Activated CD4-positive, CD25-positive, alpha-beta regulatory T cell treated with anti-CD3 and anti-CD28 coated beads, Interleukin-2, amount 50 U/mL, for 24 hours (primary cell): ENCODE measurements around the gene NFAM1.
A peak's percentile ranks its signal among the peaks of the same experiment; 100 is the strongest.

ENCODE experiments used
- ATAC-seq, 2 donors: fragments of 150-1000 bp; cut with Tn5 transposase; one replicate each; pipeline ENCODE4 v1.10.0; 2021; ENCODE audit warnings: mild to moderate bottlenecking in 1 of 2, moderate library complexity in 1 of 2

NFAM1 gene

DNA sequence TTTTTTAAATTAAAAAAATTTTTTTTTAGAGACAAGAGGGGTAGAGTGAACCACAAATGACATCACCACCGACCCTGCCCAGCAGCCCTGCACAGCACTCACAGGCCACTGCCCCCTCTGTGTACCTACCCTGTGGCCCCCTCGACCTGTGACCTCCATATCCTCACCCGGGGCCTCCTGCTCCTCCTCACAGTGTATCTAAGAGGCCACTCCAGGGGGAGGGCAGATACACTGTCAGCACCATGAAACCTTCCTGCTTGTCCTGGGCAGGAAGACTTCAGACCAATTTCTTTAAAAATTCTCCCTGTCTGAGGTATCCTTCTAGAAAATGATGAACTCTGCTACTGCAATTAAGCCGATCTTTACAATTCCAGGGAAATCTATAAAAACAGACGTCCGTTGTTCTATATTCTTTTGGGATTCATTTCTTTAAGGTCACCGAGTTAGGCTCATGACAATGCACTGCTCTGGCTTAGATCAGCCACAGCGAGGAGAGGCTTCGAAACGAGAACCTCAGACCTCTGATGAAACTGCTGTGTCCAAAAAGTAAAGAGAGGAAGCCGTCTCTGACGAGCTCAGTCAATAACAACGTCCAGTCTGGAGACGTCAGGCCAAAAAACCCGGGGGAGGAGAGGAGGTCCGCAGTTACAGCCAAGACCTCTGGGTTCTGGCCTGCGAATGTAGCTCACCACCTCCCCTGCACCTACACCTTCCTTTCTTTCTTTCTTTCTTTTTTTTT, 17.5 kb downstream of the NFAM1 start:
- ATAC-seq, result no peak

- ATAC-seq, result no peak
Observed at GRCh38 chr22:42414021-42414420, 18.2 kb downstream of the NFAM1 start.

DNA sequence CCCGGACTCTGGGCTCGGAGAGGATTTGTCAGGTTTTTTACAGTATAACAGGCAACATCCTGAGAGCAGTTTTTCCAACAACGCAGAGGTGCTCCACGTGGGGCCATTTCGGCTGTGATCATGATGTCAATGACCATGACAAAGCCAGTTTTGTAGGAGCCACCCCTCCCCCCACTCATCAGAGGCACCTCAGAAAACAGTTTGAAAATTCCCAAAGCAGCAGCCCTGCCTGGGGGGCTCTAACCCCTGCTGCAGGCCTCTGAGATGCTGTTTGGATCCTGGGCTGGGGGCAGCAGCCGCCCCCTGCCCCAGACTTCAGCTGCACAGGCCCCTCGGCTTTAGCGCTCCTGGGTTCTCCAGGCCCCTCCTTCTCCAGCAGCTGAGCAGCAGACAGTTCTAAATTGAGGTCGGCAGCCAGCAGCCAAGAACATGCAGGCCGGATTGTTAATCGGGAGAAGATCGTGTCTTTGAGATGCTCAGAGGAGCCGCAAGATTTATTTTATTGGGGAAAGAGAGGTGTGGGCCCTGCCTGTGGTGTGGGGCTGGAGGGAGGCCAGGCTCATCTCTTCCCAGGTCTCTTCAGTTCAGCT, 19.4 kb downstream of the NFAM1 start:
- no peak for ATAC-seq

DNA sequence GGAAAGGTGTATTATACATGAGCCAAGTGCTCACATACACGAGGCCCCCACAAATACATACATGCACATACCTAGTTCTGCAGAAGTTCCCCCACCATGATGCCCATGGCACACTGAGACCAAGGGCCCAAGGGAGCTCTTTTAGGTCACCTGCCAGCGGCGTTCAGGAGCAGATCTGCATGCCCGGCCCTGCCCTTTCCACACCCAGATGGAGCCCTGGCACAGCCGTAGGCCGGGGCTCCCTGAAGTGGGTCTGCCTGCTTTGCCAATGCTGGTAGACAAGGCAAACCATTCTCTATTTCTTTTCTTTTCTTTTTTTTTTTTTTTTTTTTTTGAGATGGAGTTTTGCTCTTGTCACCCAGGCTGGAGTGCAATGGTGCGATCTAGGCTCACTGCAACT, 21.5 kb downstream of the NFAM1 start:
- no peak for ATAC-seq

- peak in 1 of 2 donors; percentile 13 for ATAC-seq
Observed at GRCh38 chr22:42408810-42409529, 23.2 kb downstream of the NFAM1 start.

DNA sequence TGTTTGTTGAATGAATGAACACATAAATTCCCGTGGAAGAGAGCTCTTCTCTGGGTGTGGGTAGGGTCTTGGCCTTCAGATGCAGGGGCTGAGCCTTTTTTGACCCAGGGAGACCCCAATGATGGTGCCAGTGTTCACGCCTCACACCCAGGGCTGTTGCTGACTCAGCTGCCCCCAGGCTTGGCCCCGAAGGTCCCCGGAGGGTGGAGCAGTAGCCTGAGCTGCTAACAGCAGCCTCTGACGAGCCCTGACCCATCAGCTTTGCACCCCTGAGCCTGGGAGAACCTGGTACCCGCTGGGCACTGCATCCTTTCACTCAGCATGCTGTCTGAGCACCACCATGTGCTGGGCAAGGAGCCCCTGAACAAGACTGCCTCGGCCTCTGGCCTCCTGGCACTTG, 23.9 kb downstream of the NFAM1 start:
- no peak for ATAC-seq

GRCh38 chr22:42404266-42404665, 27.9 kb downstream of the NFAM1 start:
- ATAC-seq, result no peak

DNA sequence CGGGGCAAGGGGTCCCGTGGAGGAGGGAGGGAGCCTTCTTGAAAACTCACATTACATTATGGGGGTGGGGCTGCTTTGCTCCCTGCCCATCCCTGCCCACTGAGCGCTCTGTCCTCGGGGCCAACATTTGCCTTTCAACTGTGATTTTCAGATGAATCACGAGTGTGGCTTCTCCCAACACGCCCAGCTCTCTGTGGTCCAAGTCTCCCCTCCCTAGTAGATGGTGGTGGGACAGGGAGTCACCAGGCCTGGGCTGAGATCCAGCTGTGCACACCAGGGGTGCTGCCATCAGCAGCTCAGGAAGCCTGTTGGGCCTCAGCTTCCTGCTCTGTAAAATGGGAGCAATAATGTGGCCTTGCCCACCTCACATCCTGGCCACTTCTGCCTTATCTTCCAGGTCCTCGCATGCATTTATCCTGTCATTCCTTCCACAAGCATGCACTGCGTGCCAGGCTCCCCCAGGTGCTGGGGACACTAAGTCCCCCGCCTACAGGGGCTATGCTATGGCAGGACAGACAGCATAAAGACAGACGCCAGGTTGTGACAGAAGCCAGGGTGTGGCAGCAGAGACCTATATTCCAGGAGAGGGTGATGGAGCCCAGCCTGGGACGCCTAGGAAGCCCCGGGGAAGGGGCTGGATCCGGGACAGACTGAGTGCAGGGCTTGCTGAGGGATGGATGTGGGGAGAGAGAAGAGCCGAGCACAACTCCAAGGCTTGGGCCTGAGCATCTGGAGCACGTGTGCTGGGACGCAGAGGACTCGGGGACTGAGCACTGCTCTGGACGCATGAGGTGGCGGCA, 30.5 kb downstream of the NFAM1 start:
- ATAC-seq, result no peak

GRCh38 chr22:42400811-42401534, 31.2 kb downstream of the NFAM1 start:
- no peak for ATAC-seq

DNA sequence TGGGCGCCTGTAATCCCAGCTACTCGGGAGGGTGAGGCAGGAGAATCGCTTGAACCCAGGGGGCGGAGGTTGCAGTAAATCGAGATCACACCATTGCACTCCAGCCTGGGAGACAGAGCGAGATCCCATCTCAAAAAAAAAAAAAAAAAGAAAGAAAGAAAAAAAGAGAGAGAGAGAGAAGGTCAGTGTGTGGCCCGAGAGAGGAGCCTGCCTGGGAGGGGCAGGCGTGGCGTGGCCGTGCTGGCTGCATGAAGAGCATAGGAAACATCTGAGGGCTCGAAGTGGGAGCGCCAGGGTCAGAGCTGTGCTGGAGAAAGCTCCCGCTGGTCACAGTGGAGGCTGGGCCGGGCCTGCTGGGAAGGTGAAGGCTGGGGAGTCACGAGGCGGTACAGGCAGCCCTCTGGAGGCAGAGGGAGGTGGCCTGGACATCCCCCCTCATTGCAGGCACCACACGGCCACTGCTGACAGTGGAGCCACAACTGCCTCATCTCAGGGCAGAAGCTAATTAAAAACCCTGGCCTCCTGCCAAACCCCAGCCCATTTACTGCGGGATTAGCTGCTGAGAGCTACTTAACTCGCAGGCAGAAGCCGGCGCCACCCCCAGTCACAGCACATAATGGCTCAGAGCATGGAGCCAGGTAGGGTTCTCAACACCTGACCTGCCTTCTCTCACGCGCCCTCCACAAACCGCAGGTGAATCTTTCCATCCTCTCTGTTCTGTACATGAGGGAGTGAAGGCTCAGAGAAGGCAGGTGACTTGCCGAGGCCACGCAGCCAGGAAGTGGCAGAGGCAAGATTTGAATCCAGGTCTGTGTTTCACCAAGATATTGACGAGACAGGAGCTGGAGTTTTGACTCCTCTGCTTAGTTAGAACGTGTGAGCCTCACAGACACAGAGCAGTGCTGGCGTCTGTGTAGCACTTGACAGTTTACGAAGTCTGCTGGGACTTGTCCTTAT, 32.6 kb downstream of the NFAM1 start:
- no peak for ATAC-seq

GRCh38 chr22:42397332-42398249, 34.6 kb downstream of the NFAM1 start:
- peak; percentile 12 to 38 for ATAC-seq

GRCh38 chr22:42396621-42397331, 35.4 kb downstream of the NFAM1 start:
- peak in 1 of 2 donors; percentile 55 for ATAC-seq

DNA sequence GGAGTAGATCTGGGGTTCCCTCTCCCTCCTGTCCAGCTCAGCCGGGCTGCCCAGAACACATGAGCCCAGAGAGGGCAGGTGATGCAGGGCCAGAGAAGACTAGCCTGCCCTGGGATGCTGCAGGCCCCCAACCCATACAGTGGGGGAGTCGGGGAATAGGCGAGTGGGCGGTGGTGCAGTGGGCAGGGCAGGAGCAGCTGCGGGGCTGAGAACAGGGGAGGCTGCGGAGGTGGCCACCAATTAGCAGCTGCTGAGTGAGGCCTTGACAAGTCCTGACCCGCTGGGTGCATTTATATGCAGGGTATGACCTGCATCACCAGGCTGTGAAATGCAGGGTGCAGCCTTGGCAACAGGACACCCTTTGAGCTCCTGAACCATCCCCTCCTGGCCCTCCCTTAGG, 43.1 kb downstream of the NFAM1 start:
- ATAC-seq, result no peak

DNA sequence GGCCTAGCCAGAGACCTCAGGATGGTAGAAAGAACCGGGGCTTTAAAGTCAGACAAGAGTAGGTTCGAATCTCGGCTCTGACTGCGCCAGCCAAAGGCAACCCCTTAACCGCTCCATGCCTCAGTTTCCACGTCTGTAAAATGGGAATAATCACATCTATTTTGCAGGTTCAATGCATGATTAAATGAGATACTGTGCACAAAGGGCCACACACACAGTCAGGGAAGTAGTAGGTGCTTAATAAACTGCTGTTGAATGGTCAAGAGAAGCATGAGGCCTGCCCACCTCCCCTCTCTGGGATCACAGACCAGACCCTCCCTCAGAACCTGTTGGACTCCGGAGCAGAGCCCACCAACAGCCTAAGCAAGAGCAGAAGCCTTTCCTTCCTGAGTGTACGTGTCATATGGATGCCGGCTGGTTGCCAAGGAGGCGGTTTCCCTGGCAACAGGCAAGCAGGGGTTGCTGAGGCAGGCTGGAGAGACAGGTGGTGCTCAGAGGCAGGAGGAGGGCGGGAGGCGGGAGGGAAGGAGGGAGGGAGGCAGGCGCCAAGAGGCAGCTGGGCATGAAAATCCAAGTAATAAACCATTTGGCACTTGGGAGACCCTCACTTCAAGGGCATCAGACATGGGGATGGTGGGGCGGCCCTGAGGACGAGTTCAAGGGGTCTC, 43.9 kb downstream of the NFAM1 start:
- no peak for ATAC-seq

- no peak for ATAC-seq
Observed at GRCh38 chr22:42387631-42388030, 44.6 kb downstream of the NFAM1 start.

GRCh38 chr22:42385696-42386095, 46.5 kb downstream of the NFAM1 start:
- ATAC-seq, result no peak

DNA sequence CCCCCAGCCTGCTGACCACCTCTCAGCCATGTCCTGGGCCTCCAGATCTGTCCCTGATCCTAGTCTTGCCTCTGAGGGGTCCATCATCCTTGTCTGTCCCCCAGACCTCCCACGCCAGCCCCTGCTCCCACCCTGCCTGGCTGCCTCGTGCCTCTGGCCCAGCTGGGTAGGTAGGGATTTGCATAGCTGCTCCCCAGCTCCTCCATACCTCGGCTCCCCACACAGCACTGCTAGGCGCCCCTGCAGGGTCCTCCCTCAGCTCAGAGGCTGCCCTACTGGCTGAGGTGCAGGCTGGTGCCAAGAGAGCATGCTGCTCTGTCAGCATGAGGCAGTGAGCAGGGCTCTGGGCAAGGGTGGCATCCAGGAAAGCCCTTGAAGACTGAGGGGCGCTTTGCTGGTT, 47.7 kb downstream of the NFAM1 start:
- no peak for ATAC-seq

- no peak for ATAC-seq
Observed at GRCh38 chr22:42383851-42384417, 48.3 kb downstream of the NFAM1 start.
